Stimulated activated CD4-positive, alpha-beta T cell treated with anti-CD3 and anti-CD28 coated beads, Interleukin-2, amount 100 ng/mL, for 48 hours (primary cell): Measurements from ENCODE around the gene NRGN.
"Not testable (repeated sequence)": the region's sequence is repeated elsewhere in the genome, so short reads cannot be mapped to it uniquely, and the experiment has no call there.

ENCODE experiments used
- DNase-seq, 2 donors: peaks; one replicate each; pipeline ENCODE4 v3.0.0-alpha.2; 2020

Gene NRGN

DNA sequence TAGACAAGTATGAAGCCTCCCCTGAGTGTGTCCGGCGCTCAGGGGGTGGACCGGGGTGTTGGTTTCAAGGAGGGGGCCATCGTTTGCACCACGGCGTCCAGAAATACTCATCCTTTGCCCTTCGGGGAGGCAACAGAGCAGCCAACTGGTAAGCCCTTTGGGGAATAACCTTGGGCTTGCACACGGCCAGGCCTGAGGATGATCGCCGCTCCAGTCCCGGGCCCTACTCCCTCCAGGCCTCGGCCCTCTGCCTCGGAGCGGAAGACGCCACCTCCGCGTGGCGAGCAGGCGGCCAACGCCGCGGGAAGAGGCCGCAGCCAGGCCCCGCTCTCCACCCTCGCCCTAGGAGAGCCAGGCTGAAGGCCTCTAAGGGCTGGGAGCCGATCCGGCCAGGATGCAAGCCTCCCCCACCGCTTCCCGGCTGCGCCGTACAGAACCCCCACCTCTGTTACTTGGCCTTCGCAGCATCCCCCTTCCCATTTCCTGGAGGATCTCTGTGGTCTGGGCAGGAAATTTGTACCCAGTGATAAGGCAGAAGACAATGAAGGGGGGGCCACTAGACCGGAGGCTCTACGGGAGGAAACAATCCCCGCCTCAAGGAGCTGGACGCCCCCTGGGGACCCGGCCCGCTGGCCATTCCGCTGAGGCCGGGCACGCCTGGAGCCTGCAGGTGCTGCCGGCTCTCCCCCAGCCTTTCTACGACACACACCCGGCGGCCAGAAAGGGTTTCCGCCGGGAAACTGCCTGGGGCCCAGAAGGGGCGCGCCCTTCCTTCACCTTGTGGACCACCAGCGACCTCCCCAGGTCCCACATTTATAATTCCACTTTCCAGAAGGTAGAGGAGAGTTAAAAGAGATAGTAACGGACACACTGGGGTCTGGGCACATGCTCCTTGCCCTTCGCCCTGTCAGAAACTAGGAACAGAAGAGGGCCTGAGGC lies 19.8 kb downstream of the NRGN start:
- DNase-seq = no peak

DNA sequence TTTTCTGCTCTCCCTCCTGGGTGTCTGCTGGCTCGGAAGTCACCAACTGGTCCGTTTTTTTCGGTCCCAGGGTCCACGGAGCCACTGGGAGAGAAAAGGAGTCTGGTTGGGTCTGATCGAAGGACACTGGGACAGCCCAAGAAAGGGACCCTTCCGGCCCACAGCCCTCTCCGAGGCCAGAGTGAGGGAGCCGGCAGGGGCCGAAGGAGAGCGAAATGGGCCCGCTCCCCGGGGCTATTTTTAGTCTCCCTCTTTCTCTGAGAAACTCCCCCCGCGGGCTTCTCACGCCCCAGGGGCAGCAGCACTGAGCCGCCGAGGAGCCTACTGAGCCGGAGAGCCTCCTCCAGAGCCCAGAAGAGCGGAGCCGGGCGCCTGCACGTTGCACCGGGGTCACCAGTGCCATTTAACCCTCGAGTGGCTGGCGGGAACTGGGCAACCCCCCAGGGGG lies 20.5 kb downstream of the NRGN start:
- DNase-seq = no peak

DNA sequence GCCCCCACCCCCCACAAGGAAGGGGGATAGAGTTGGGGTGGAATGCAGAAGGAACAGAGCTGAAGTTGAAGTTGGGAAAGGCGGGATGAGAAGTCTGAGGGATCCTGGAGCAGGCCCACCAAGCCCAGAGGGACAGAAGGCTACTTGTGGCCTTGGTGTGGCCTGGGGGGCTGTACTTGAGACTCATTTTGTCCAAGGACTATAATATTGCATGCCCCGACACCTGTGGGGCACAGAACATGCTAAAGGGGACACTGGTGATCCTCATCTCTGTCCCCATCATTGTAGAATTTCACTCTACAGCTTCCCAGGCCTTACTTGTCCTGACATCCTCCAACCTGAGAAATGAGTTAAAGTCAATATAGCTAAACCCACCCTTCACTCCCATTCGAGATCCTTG lies 21.1 kb downstream of the NRGN start:
- DNase-seq = no peak

DNA sequence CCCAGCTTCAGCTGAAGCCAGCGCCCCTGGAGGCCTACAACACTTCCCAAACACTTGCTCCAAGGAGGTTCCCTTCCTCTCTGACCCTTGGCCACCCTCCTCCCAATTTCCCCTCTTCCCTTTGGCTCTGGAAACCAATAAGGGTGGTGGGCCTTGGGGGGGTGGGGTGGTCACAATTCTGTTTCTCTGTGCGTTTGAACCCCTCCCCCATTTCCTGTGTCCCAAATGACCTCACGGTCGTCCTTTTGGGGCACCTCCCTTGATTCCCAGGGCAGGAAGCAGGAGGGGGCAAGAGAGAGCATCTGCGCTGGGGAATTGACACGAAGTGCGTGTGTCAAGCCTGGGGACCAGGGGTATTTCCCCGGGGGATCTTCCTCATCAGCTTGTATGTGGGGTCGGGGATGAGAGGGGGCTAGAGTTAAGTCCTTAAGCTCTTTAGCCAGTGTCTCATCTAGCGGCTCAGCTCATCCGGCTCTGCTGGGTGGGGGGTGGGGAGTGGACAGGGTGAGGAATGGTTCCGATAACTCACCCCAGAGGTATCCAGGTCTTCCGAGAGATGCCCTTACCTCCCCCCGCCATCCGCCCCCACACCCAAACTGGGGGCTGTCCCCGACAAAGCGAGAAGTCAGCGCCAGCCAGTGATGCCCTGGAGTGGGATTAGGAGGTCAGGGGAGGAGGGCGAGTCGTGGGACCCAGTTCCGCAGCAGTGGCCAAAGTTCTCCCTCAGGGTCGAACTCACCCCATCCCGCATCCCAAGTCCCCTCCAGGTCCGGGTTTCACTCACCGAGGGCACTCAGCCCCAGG lies 21.8 kb downstream of the NRGN start:
- DNase-seq = no peak

DNA sequence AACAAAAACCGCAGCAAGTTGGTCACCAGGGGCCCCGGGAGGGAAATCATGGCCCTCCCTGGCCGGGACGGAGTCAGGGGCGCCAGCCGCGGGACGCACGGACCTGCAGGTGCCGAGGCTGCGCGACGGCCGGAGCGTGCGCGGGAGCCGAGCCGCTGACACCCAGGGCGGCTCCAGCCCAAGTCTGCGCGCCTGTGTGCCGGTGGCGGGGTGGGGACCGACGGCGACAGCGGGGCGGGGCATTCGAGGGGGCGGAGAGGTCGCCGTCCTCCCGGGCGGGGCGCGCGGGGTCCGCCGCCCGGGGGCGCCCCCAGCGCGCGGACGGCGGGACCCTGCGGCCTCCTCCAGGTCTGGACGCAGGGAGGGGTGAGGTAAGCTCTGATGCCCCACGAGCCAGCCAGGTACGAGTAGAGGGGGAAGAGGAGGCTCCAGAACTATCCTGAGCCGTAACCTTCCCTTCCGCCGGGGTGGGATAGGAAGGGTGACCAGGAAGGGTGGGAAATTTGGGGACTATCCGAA lies 22.4 kb downstream of the NRGN start, which contains the start of gene ESAM:
ESAM (minus strand) TSS at position 186 of the 519 bp plus-strand sequence; CDS start at position 50, 136 bp downstream.
- DNase-seq = peak; percentile 62

DNA sequence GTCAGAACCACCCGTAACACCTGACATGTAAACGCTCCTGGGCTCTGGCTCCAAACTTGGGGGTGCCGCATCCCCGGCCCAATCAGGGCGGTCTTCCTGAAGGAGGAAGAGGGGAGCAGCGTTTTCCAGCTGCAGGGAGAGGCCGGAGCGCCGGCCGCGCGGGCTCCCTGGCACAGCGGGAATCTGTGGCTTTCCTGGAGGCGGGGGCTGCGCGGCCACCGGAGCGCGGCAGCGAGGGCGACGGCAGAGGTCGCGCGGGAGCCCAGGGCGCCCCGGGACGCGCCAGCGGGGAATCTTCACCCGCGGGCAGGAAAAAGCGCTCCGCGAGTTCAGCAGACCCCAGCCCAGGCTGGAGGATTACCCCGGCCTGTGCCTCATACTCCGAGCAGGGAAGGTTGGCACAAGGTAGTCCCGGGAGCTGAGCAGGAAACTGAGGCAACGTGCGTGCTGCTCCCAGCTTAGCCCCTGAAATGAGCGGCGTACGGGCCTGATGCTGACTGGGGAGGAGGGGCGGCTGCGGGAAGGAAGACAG lies 22.9 kb downstream of the NRGN start:
- DNase-seq = no peak

DNA sequence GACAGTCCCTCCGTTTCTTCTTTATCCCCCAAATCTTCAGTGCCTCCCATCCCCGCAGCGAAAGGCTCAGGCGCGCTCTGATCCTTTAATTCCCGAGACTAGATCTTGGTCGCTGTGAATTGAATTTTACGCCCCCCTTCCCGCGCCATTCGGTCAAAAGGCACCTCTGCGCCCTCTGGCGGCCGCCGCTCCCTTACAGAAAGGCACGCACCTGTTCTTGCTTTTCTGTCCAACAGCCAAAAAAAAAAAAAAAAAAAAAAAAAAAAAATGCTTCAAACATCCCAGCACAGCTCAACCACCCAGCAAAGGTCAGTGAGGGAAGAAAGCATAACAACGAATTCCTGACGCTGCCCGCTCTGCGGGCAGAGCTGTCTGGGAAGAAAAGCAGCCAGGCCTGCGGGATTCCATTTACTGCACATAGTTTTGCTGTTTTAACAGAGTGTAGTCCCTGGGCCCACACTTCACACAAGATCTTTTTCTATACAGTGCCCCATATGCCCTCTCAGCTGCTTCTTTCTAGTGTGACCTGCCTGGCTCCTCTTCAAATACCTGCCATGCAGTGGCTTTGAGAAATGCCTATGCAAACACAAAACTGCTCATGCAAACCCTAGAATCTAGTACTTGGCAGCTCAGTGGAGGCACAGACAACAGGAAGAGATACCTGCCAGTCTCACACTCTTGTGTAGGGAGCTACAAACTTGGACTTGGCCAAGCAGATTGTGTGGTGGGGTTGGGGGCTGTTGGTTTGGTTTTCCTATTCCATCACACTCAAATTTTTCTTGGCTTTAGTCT lies 23.6 kb downstream of the NRGN start:
- peak; percentile 80 to 83 for DNase-seq

DNA sequence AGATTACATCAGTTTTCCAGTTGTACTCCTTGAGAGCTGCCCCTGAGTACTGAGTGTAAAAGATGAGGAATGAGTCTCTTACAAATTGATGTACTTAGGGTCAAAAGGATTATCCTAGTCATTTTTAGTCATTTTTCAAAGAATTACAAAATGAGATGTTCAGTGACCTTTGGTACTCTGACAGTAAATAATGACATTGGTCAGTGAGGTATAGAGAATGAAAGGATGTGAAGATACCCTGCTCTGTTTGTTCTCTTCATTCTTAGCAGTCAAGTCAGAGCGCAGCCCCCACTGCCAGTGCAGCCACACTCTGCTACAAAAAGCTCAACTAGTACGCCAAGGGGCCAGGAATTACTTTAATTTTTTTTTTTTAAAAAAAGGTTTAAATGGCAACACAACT lies 26.4 kb downstream of the NRGN start:
- no peak for DNase-seq

DNA sequence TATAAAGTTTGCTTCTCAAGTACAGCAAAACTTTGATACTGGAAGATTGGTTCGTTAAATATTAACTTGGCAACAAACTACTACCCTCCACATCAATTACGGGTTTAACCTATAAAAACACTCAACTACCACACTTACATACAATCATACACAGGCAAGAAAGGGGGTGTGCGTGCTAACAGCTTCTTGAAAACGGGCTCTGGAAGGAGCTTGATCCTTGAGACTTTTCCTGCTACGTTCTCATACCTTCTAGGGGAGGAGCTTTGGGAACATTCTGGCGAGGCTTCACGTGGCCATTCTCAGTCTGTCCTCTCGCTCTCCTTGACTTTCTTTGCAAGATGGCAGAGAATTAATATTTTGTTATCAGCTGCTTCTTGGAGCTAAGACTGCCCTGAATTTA lies 29.2 kb downstream of the NRGN start:
- DNase-seq = no peak

DNA sequence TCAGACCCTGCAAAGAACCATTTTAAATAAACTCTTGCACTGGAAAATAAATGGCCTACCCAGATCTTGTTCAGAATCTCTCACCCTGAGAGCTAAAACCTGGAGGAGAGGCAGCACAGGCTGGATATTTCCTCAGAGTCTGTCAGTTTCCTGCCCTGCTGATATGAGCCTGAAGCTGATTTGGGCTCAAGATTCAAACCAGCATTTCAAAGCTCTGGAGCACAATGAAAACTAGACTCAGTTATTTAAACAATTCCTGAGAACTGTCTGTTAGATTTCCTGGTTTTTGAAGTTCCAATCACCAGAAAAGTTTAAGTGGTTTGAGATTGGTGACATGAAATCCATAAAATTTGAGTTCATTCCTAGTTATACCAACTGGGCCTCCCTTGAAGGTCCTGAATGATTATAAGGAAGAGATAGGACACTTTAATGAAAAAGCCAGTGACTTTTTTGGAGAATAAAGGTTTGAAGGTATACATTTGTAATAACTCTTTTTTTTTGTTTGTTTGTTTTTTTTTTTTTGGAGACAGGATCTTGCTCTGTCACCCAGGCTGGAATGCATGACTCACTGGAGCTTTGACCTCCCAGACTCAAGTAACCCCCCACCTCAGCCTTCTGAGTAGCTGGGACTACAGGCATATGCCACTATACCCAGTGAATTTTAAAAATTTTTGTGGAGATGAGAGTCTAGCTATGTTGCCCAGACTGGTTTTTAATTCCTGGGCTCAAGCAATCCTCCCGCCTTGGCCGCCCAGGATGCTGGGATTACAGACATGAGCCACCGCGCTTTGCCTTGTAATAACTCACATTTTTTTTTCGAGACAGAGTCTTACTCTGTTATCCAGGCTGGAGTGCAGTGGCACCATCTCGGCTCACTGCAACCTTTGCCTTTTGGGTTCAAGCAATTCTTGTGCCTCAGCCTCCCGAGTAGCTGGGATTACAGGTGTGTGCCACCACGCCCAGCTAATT lies 30.3 kb downstream of the NRGN start:
- DNase-seq = no peak

DNA sequence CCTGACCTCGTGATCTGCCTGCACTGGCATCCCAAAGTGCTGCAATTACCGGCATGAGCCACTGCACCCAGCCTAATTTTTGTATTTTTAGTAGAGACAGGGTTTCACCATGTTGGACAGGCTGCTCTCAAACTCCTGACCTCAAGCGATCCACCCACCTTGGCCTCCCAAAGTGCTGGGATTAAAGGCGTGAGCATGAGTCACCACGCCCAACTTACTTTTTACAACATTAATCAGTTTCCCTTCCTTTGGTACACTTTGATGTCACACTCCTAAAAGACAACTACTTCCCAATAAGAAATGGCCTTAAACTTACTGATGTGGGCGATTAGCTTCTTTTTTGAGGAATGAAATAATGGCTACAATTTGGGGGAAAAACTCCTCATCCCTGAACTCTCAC lies 31.2 kb downstream of the NRGN start:
- DNase-seq = not testable (repeated sequence)

DNA sequence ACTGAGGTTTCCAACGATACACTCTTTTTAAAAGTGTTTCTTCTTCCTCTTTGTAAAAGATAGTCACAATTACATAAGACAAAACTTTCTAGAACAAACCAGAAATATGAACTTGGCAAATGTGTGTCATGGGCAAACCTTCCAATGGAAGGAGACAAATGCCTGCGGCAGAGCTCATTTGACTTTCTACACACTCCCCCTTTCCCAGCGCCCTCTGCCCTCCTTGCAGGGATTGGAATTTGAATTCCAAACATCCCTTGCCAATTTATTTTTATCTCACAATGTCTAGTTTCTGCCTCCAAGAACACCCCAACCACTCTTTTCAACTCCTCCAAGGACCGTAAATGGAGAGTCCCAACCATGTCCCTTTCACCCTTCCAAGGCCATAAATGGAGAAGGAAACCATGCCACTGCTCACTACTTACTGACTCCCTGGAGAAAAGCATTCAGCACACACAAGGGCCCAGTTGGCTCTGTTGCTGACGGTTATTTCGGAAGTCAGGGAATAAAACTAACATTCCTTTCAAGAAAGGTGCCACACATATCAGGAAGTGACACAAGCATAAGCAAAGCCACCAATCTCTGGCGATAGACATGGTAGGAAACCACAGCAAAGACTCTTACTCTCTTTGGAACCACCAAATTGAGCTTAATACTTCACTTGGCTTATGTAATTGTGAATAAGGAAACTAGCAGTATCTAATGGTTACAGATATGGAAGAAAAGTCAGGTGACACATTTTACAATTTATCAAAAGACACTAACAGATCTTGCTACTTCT lies 37.3 kb downstream of the NRGN start:
- no peak for DNase-seq

DNA sequence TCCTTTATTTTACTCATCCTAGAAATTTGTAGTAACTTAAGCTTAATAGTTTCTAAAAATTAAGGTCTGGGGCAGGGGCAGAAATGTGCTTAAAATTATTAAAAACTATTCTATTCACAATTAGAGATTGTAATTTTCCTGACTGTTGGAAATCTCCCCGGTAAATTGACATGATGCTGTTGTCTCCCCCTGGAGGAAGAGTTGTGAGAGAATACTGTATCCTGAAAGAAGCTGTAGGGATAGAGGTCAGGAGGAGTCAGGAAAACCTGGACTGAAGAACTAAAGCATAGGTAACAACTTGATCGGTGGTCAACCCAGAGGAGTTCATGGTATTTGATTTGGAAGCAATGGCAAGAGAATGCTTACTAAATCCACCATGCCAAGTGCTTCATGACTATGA lies 38.5 kb downstream of the NRGN start:
- DNase-seq = no peak

DNA sequence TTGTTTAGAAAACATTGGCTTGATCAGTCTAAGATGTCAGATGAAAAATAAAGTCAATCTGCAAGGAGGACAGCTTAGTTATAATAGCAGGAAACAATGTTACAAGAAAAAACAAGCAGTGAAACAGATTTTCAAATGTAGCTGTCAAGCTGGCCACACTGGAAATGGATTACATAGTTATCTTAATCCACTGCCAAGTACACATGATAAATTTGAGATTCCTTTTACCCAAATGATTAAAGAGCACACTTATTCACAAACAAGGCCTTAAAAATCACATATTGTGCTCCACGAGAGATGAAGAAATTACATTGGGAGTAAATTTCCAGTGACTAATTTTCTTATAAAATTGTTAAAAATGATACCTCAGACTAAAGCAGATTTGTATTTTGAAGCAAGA lies 39.8 kb downstream of the NRGN start:
- DNase-seq = no peak

DNA sequence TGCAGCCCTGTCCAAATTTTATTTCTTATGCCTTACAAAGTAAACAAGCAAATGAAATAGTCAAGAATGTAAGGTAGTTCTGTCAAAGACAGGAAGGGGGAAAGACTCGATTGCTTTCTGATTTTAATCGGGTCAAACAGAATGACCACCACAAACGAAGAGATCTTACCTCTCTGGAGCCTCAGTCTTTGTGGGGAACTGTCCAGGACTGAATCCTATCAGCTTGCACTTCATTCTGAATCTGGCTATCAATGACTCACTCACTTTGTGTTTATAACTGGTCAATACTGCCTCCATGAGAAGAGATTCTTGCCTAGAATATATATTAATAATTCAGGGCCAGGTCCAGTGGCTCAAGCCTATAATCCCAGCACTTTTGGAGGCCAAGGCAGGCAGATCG lies 43.3 kb downstream of the NRGN start:
- DNase-seq = no peak

DNA sequence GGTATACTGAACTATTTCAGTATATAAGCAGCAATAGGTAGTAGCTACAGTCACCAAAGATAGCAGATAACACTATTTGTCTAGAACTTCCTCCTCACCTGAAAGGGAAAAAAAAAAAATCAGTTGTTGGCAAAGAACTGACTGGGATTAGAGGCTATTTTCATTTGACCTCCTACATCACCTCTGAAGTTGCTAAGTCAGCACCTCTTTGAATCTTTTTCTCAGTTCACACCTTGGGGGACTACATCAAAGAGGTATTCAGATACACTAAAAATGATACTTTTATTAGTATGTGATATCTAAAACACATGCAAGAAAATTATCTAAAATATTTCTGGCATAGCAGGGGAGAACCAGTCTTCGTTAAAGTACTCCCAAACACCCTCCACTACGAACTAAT lies 44.3 kb downstream of the NRGN start:
- DNase-seq = no peak

DNA sequence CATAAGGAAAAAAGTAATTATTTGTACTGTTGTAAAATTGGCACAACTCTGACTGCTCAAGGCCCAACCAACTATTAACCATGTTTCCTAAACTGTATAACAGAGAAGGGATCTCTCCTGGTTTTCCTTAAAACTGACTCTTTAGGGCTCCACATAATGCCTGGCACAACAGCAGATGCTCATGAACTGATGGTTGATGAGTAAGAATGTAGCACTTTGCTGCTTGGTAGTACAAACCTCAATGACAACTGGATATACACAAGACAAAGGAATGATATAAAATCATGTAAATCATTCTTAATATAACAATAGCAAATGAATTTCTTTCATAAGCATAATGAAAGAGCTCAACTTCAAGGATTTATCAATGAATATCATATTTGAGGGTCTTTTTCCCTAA lies 48.8 kb downstream of the NRGN start:
- DNase-seq = no peak

DNA sequence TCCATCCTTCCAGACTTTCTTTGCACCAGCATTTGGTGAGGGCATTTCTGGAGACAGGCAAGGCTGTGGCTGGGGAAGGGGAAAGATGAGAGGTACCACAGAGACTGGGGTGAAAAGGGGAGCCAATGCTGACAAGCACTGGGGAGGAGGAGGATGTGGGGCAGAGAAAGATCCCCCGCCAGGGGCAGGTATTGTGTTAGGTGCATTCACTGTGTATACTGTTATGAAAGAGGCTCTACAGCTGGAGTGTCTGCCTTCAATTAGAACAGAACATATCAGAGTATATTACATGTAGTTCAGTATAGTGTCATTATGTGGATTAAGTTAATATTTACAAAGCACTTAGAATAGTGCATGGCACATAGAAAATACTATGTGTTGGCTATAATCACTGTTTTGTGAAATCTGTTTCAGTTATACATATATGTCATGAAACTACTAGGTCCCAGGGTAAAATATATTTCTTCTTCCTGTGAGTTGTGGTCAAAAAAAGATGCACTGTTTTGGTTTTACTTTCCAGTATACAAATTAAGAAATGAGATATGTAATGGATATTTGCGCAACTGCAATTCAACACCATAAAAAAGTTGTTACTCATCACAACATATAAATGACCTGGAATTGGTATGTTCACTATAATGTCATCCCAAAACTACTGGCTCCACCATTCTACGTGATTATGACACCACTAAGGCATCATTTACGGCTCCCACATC lies 52.0 kb downstream of the NRGN start:
- no peak for DNase-seq

DNA sequence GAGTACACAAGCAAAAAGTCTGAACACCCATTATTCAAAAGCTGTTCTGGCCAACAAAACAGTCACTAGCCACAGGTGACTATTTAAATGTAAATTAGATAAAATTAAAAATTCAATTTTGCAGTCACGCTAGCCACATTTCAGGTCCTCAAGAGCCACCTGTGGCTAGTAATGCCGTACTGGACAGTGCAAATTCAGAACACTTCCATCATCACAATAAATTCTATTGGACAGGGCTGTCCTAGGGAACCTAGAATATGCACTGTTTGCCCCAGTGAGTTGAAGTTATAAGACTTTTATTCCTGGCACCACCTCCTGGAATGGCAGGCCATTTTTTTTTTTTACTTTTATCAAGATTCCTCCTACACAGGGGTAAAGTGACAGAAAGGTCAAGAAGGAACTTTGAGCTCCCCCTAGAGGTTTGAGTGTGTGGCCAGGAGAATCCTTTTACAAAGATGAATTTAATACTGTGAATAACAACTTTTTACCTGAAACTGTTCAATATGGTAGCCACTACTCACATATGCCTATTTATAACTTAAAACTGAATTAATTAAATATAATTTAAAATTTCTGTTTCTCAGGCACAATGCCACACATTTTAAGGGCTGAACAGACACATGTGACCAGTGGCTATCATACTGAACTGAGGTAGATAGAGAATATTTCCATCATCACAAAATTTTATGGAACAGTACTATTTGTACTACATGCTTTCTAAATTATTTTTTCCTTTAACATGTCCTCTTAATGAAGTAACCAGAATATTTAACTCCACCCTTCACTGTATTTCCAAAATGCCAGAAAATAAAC lies 53.9 kb downstream of the NRGN start:
- no peak for DNase-seq
